ENCODE measurements around the gene PHYKPL.

Gene PHYKPL

DNA sequence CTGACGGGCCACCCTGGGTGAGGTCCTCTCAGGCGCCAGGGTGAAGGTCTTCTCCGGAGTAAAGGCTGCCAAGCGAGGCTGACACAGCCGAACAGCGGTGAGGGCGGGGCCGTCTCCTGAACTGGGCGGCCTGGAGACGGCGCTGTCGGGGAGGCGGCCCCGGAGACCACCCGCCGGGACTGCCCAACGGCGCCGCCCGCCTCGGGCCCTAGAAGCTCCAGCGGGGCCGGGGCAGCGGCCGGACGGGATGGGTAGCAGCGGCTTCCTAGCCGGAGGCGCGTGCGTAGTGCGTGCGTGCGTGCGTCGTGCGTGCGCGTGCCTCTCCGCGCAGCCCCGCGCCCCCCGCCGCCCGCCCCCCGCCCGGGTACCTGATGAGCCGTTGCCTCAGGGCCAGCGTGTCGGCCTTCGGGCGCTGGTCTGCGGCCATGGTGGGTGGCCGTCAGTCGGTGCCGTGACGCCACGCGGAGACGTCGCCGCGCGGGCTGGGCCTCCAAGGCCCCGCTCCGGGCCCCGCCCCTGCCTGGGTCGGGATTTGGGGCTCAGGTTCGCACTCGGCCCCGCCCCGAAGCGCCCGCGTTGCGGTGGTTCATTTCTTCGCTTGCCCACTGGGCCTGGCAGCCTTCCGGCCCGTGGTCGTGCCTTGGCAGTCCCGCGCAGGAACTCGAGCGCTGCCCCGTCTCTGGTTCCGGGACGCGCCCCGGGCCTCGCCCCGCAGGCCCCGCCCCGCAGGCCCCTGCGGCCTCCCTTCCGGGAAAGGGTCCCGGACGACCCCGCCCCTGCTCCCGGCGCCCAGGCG, at the start of gene PHYKPL:
PHYKPL (minus strand) TSS at position 679 of the 796 bp plus-strand sequence; CDS start at position 427, 252 bp downstream.
- peak; percentile 48 for DNase-seq (ENCODE audit: low read depth)

- no peak for DNase-seq (ENCODE audit: low read depth)
Measured at GRCh38 chr5:178282391-178282790, 49.8 kb upstream of the PHYKPL start.

- DNase-seq (ENCODE audit: low read depth), result no peak
Measured at GRCh38 chr5:178281331-178281730, 48.7 kb upstream of the PHYKPL start.

DNA sequence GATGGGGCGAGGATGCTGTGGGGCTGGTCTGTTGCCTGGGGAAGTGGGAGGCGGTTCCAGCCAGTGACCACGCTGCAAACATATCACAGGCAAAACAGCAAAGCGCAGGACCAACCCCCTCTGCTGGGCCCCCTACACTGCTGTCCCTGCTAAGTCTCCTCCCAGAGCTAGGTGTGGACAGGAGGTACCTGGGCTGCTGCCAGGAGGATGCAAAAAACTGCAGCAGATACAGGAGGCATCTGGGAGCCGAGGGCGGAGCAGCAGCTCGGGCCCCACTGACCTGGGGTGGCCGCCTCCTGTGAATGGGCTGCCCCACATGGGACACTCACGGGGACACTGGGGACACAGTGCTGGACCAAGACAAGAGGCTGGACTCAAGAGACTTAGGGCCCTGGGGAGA, 48.0 kb upstream of the PHYKPL start:
- no peak for DNase-seq (ENCODE audit: low read depth)

GRCh38 chr5:178279723-178280438, 47.3 kb upstream of the PHYKPL start:
- peak; percentile 35 for DNase-seq (ENCODE audit: low read depth)

DNA sequence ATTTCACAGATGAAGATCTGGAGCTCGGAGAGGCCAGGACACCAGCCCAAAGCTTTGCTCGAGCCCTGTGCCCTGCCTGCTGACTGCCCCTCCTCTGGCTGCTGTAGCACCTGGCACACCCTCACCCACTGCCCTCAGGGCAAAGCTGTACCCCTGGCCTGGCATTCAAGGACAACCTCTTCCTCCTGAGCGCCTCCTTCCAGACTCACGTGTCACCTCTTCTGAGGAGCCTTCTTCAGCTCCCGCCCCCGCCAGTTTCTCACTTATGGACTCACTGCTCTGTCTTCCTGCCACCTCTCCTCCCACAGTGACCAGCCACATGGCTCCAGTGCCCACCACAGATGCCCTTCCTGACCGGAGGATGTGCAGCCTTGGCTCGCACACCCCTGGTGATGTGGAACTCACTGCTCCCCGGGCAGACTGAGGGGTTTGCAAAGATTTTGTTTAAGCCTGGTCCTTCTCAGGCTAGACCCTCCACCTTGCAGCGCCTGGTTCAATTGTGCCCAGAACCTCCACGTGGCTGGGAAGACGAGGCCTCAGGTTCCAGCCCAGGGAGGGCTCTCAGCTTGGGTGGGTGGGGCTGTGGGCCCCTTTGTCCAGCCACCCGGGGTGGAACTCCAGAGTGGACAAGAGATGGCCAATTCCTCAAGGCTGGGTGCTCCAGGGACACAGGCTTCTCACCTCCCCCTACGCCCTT, 46.6 kb upstream of the PHYKPL start:
- DNase-seq (ENCODE audit: low read depth), result no peak

- DNase-seq (ENCODE audit: low read depth), result no peak
Measured at GRCh38 chr5:178278358-178279023, 45.9 kb upstream of the PHYKPL start.

DNA sequence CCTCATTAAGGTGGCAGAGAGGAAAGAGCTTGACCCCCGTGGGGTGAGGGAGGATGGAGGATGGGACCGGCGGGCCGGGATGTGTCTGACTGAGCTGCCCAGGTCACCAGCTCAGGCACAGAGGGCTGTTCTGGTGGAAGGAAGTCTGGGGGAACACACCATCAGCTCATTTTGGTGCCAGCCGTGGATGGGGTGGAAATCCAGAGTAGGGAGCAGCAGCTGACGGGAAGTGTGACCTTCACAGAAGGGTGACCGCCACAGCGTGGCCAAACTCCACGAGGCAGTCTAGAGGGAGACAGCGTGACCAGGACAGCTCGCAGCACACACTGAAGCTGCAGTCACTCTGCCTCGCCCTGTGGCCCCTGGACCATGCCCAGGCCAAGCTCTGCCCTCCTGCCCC, 45.3 kb upstream of the PHYKPL start:
- no peak for DNase-seq (ENCODE audit: low read depth)

DNA sequence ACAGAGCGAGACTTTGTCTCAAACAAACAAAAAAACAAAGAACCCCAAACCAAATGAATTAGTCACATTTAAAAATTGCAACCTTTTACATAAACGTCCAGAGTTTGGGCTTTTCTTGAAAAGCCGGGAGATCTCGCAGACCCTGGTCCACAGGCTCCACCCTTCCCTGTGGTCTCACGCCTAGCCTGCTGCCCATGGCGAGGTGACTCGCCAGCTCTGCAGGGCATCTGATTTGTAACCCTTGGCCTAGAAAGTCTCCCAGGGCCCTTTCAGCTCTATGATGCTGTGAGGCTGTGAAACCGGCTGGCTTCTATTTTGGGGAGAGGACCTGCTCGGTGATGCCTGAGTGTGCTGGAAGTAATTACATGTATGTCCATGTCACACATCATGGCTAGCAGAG, 44.7 kb upstream of the PHYKPL start:
- DNase-seq (ENCODE audit: low read depth), result no peak

DNA sequence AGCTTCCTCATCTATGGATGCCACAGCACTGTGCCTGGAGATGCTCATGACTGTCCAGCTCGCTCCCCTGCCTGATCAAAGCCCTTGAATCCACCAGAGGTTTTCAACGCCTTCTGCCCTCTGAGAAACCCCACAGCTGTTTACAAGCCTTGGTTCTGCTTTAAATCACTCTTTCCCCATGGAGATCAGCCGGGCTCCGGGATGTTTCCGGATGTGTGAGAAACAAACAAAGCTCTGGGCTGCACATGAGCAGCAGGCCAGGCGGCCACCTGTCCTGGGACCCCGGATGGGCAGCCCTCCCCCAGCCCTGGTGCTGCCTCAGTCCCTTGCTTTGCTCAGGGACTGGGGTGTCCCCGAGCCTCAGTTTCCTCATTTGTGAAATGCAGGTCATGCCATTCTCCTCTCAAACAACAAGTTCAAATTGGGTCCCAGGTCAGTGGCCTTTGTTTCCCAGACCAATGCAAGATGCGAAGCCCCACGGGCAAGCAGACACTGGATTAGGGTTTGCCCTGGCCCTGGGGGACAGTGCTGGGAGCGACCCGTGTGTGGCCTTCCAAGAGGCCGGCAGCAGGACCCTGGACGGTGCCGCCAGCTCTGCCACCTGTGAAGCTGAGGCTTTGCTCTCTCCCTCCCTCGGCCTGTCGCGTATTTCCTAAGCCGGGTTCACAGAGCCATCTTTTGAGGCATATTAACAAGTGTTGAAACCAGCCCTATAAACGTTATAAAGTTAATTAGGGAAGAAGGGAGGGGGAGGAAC, 42.4 kb upstream of the PHYKPL start:
- DNase-seq (ENCODE audit: low read depth), result no peak

DNA sequence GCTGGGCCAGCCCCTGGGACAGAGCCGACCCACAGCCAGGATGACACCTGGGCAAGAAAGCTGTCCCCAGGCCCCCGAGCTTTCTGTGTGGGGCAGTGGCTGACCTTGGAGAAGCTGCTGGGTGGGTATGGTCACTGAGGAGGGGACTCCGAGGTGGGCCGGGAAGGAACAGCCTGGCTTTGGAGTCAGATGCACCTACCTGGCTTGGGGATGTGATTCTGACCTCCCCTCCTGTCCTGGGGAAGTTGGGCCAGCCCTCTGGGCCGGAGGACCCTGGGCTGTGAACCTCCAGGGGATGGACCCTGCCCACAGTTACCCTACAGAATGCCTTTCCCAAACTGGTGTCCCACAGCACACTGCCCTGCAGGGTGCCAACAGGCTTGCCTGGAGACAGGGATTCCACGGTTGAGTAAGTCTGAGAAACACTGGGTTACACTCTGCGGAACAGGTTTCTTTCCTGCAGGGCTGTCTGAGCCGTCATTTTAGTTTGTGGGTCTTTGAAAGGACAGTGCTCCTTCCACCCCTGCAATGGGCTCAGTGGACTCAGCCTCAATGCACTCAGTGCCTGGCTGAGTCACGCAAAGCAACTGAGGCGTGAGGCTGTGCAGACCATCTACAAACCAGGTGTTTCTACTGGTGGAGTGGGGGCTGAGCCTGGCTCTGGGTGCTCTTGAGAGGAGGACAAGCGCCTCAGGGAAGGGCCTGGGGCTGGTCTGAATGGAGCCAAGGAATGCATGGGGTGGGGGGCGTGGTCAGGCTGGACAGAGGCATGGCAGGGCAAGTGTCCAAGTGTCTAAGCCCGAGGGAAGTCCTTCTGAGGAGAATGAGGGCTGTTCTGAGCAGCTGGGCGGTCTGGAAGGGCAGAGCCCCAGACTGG, 41.3 kb upstream of the PHYKPL start:
- no peak for DNase-seq (ENCODE audit: low read depth)

DNA sequence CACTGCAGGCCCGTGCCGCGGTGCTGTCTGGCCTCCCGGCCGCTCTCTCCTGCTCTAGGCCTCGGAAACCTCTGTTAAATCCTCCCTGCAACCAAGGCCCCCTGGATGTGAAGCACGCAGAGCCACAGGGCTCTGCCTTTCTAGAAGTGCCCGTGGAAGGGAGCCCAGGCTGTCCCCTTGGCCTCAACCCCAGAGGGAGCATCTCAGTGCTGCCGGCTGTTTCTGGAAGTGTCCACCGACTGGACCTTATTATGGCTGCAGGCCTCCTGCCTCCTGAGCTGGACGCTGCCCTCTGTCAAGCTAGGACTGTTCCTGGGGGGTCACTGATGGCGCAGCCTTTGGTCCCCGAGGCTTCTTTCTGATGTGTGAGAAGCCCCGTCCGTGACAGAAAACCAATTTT, 40.4 kb upstream of the PHYKPL start:
- DNase-seq (ENCODE audit: low read depth), result no peak

DNA sequence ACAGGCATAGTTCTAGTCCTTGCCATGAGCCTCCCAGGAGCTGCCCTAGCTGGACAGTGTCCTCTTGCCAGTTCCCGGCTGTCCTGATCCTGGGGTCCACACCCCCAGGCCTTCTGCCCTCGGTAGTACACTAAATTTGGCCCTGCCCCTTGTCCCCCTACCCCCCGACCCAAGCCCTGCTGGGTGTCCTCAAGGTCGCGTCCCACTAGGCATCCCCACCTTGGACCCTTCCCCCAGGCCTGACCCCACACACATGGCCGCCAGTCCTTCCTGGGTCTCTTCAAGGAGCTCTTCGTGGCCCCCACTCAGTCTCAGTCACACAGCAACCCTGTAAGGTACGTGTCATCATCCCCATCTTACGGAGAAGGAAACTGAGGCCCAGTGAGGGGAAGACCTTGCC, 40.0 kb upstream of the PHYKPL start:
- DNase-seq (ENCODE audit: low read depth), result no peak

GRCh38 chr5:178271726-178272479, 39.3 kb upstream of the PHYKPL start:
- DNase-seq (ENCODE audit: low read depth), result no peak

- no peak for DNase-seq (ENCODE audit: low read depth)
Measured at GRCh38 chr5:178271231-178271630, 38.6 kb upstream of the PHYKPL start.

DNA sequence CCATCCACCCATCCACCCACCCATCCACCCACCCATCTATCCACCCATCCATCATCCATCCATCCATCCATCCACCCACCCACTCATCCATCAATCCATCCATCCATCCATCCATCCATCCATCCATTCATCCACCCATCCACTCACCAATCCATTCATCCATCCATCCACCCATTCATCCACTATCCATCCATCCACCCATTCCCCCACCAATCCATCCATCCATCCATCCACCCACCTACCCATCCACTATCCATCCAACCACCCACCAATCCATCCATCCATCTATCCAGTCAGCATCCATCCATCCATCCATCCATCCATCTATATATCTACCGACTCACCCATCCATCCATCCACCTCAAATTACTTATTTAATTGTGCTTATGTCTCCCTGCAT, 36.9 kb upstream of the PHYKPL start:
- DNase-seq (ENCODE audit: low read depth), result no peak

- no peak for DNase-seq (ENCODE audit: low read depth)
Measured at GRCh38 chr5:178267876-178268275, 35.3 kb upstream of the PHYKPL start.

DNA sequence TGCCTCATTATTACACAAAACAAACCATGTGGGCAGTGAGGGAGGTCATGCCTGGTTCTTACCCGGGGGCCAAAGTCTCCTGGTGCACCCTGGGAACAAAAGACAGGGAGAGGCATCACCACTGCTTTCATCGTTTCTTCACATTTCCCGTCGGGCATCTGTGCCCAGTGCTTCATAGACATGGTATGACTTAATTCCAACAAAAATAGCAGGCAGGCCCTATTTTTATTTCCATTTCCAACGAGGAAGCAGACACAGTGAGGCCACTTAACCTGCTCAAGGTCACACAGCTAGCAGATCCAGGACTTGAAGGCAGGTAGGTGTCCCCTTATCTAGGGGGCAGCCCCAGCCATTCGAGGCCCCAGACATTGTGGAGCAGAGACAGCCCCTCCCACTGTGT, 34.6 kb upstream of the PHYKPL start:
- DNase-seq (ENCODE audit: low read depth), result no peak

- no peak for DNase-seq (ENCODE audit: low read depth)
Measured at GRCh38 chr5:178266581-178266980, 34.0 kb upstream of the PHYKPL start.

DNA sequence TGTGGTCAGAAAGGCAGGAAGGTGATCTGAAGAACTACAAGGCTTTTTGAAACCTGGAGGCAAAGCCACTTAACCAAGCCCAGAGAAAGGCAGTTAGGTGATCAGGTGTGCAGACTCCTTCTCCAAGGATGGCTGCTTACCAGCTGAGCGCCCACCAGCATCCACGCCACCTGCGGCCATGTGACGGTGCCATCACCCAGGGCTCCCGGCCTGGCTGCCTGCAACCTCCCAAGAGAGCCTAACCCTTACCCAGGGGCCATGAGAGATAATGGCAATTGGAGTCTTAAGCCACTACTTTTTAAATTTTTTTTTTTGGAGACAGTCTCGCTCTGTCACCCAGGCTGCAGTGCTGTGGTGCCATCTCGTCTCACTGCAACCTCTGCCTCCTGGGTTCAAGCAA, 33.1 kb upstream of the PHYKPL start:
- DNase-seq (ENCODE audit: low read depth), result no peak

All from activated gamma-delta T cell treated with anti-CD3 and anti-CD28 coated beads, Interleukin-2, amount 50 U/mL, for 16 hours (primary cell).